H1 (cell line): ENCODE data around the gene POU3F2.

ENCODE experiments used
- EP300 ChIP-seq, 2 experiments: IDR thresholded peaks; 1 replicate in 1 of 2; 2 replicates in 1 of 2; pipeline ENCODE4 v1.6.1; 2011 to 2012; ENCODE audit warnings: low read depth in 2 of 2, low read length in 2 of 2, mild to moderate bottlenecking in 2 of 2, borderline replicate concordance in 1 of 2, inconsistent platforms in 1 of 2, moderate library complexity in 1 of 2
- JUND ChIP-seq: IDR thresholded peaks from 2 replicates; pipeline ENCODE4 v1.6.1; 2011; ENCODE audit warnings: mild to moderate bottlenecking, improper control_type of control experiment, low read length
- POLR2A ChIP-seq, 2 experiments: IDR thresholded peaks; 1 replicate in 1 of 2; 2 replicates in 1 of 2; pipeline ENCODE4 v1.6.1; 2011; ENCODE audit warnings: low read depth in 2 of 2, low read length in 2 of 2, mild to moderate bottlenecking in 2 of 2; ENCODE audit errors: control extremely low read depth in 1 of 2
- RAD21 ChIP-seq, 2 experiments: IDR thresholded peaks in 1 of 2; conservative IDR thresholded peaks in 1 of 2; 2 replicates each; pipeline ENCODE4 v1.6.1; 2011; ENCODE audit warnings: low read depth in 2 of 2, low read length in 2 of 2, improper control_type of control experiment in 1 of 2, inconsistent platforms in 1 of 2, mild to moderate bottlenecking in 1 of 2, moderate library complexity in 1 of 2
- SP1 ChIP-seq: IDR thresholded peaks from 2 replicates; pipeline ENCODE4 v1.6.1; 2011; ENCODE audit warnings: low read depth, low read length
- YY1 ChIP-seq: IDR thresholded peaks from 2 replicates; pipeline ENCODE4 v1.6.1; 2011; ENCODE audit warnings: low read depth, mild to moderate bottlenecking, low read length
- TF ChIP-seq, protein P1 (sequence below): IDR thresholded peaks from 2 replicates; pipeline ENCODE4 v1.6.1; 2011; ENCODE audit warnings: low read depth, mild to moderate bottlenecking, low read length; ENCODE audit not compliant: insufficient read depth
- TF ChIP-seq, protein P2 (sequence below): IDR thresholded peaks from 2 replicates; pipeline ENCODE4 v1.6.1; 2012; ENCODE audit warnings: inconsistent platforms
- TF ChIP-seq, protein P3 (sequence below), 3 experiments: IDR thresholded peaks; 1 replicate in 2 of 3; 2 replicates in 1 of 3; pipeline versions ENCODE4 v1.5.1 to v1.6.1; 2011; ENCODE audit warnings: low read length in 3 of 3, mild to moderate bottlenecking in 3 of 3, inconsistent platforms in 2 of 3, low read depth in 1 of 3, moderate library complexity in 1 of 3; ENCODE audit not compliant: insufficient read depth in 1 of 3; ENCODE audit errors: control extremely low read depth in 1 of 3

DNA sequence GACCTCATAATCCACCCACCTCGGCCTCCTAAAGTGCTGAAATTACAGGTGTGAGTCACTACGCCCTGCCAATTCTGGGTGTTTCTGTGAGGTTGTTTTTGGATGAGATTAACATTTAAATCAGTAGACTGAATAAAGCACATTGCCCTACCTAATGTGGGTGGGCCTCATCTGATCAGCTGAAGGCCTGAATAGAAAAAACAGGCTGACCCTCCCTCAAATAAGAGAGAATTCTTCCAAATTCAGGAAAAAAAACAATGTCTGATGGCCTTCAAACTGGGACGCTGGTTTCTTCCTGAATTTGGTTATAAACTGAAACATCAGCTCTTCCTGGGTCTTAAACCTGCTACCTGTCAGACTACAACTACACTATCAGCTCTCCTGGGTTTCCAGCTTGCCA, 51.0 kb downstream of the POU3F2 start:
- TF ChIP-seq, protein P1, sequence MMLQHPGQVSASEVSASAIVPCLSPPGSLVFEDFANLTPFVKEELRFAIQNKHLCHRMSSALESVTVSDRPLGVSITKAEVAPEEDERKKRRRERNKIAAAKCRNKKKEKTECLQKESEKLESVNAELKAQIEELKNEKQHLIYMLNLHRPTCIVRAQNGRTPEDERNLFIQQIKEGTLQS = no peak
- TF ChIP-seq, protein P2, sequence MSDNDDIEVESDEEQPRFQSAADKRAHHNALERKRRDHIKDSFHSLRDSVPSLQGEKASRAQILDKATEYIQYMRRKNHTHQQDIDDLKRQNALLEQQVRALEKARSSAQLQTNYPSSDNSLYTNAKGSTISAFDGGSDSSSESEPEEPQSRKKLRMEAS = no peak
- TF ChIP-seq SP1 (no peak), POLR2A (IDR thresholded peaks at IDR 0.05; ENCODE audit: control extremely low read depth in 1 of 2, low read depth in 2 of 2, low read length in 2 of 2) (no peak), EP300 (IDR thresholded peaks at IDR 0.05; ENCODE audit: borderline replicate concordance in 1 of 2, low read depth in 2 of 2, low read length in 2 of 2) (no peak), JUND (no peak), RAD21 (IDR thresholded peaks at IDR 0.05 in 1 of 2, conservative IDR thresholded peaks at IDR 0.05 in 1 of 2; ENCODE audit: low read depth in 2 of 2, low read length in 2 of 2) (no peak), YY1 (no peak)
- TF ChIP-seq, protein P3, sequence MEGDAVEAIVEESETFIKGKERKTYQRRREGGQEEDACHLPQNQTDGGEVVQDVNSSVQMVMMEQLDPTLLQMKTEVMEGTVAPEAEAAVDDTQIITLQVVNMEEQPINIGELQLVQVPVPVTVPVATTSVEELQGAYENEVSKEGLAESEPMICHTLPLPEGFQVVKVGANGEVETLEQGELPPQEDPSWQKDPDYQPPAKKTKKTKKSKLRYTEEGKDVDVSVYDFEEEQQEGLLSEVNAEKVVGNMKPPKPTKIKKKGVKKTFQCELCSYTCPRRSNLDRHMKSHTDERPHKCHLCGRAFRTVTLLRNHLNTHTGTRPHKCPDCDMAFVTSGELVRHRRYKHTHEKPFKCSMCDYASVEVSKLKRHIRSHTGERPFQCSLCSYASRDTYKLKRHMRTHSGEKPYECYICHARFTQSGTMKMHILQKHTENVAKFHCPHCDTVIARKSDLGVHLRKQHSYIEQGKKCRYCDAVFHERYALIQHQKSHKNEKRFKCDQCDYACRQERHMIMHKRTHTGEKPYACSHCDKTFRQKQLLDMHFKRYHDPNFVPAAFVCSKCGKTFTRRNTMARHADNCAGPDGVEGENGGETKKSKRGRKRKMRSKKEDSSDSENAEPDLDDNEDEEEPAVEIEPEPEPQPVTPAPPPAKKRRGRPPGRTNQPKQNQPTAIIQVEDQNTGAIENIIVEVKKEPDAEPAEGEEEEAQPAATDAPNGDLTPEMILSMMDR (IDR thresholded peaks at IDR 0.05; ENCODE audit: control extremely low read depth in 1 of 3, insufficient read depth in 1 of 3, low read depth in 1 of 3, low read length in 3 of 3) = no peak
